ENCODE data around the gene DSCAM.

DNA sequence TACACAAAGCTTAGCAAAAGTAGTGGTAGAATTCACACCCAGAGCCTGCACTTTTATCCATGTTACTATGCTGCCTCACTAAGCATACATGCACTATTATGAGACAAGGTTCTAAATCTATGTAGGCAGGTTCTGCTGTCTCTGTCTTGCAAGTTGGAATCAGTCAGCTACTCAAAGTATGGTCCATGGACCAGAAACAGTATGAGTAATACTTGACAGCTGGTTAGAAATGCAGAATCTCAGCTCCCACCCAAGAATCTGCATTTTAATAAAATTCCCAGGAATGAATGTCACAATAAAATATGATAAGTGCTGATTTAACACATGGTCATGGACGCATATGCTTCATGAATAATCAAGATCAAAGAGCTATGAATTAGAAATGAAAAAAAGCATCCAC, 50.5 kb downstream of the DSCAM start:
- TF ChIP-seq CTCF (IDR thresholded peaks at IDR 0.05) (no peak), POLR2A (IDR thresholded peaks at IDR 0.05) (no peak)

Measured in uterus (tissue), 2 donors.